Activated CD8-positive, alpha-beta T cell treated with anti-CD3 and anti-CD28 coated beads, Interleukin-2, amount 10 ng/mL, durations not matched to agents 7 days and 5 days (primary cell): ENCODE measurements around the gene LCA5. TPM values are rescaled to one million over a fixed set of nuclear protein-coding genes. Genes with fewer than 3 reads are reported as not detected.

ENCODE experiments used
- ATAC-seq: fragments of 150-1000 bp; cut with Tn5 transposase; one replicate; pipeline ENCODE4 v1.10.0; 2021; ENCODE audit warnings: moderate library complexity
- CTCF ChIA-PET: fragments of 350-600 bp; sonication (Branson Sonifier 250); formaldehyde crosslinking; loops from one replicate; lab custom pipeline; 2021; ENCODE audit warnings: antibody characterized with exemption; lab: Charles Lee
- POLR2A ChIA-PET: fragments of 350-600 bp; sonication (Branson Sonifier 250); formaldehyde crosslinking; loops from one replicate; lab custom pipeline; 2021; ENCODE audit warnings: antibody characterized with exemption; lab: Charles Lee
- DNase-seq: peaks from one replicate; pipeline ENCODE4 v3.0.0-alpha.2; 2020
- H3K27ac Mint-ChIP-seq: one replicate; pipeline ENCODE4 v1.8.0; 2021; ENCODE audit warnings: mild to moderate bottlenecking, mixed read lengths
- H3K27me3 Mint-ChIP-seq: one replicate; pipeline ENCODE4 v1.8.0; 2021; ENCODE audit warnings: low read depth, mixed read lengths
- H3K36me3 Mint-ChIP-seq: one replicate; pipeline ENCODE4 v1.8.0; 2021; ENCODE audit warnings: low read depth, mixed read lengths
- H3K4me1 Mint-ChIP-seq: one replicate; pipeline ENCODE4 v1.8.0; 2021; ENCODE audit warnings: low read depth, mixed read lengths
- H3K4me3 Mint-ChIP-seq: one replicate; pipeline ENCODE4 v1.8.0; 2021; ENCODE audit warnings: mild to moderate bottlenecking, mixed read lengths
- H3K9me3 Mint-ChIP-seq: one replicate; pipeline ENCODE4 v1.8.0; 2022; ENCODE audit warnings: mixed read lengths; ENCODE audit not compliant: insufficient read depth
- total RNA-seq, 2 experiments: library from RNA; stranded (reverse); gene quantifications; one replicate each; pipeline ENCODE4 v1.2.3, GENCODE V29; 2021

LCA5 gene
- total RNA-seq, 2 experiments from 2014 or later: not detected

- H3K27ac Mint-ChIP-seq: no peak overlapping the region
- H3K4me1 Mint-ChIP-seq: no peaks in the 10 kb centered on the region
- CTCF ChIA-PET: no interaction called here
- no peaks in the 10 kb centered on the region for H3K9me3 Mint-ChIP-seq
- no peak overlapping the region for H3K4me3 Mint-ChIP-seq
- no peaks in the 10 kb centered on the region for H3K36me3 Mint-ChIP-seq
- no peaks in the 10 kb centered on the region for H3K27me3 Mint-ChIP-seq
- POLR2A ChIA-PET: no interaction called here
- DNase-seq: no peak
- ATAC-seq: no peak
These were observed 42.0 kb downstream of the LCA5 start for GRCh38 chr6:79495246-79495645.

DNA sequence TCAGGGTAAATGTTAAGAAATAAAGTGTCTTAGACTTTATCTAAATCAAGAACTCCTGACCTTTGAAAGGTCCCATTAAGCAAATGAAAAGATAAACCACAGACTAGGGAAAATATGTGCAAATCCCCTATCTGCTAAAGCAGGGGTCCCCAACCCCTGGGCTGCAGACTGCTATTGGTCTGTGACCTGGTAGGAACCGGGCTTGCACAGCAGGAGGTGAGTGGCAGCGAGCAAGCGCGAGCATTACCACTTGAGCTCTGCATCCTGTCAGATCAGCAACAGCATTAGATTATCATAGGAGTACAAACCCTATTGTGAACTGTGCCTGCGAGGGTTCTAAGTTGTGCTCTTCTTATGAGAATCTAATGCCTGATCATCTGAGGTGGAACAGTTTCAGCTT is 42.4 kb downstream of the LCA5 start:
- no peaks in the 10 kb centered on the region for H3K36me3 Mint-ChIP-seq
- no peaks in the 10 kb centered on the region for H3K27me3 Mint-ChIP-seq
- H3K4me3 Mint-ChIP-seq: no peak overlapping the region
- ATAC-seq: no peak
- CTCF ChIA-PET: no interaction called here
- POLR2A ChIA-PET: no interaction called here
- H3K27ac Mint-ChIP-seq: no peak overlapping the region
- no peaks in the 10 kb centered on the region for H3K9me3 Mint-ChIP-seq
- no peak for DNase-seq
- H3K4me1 Mint-ChIP-seq: no peaks in the 10 kb centered on the region

DNA sequence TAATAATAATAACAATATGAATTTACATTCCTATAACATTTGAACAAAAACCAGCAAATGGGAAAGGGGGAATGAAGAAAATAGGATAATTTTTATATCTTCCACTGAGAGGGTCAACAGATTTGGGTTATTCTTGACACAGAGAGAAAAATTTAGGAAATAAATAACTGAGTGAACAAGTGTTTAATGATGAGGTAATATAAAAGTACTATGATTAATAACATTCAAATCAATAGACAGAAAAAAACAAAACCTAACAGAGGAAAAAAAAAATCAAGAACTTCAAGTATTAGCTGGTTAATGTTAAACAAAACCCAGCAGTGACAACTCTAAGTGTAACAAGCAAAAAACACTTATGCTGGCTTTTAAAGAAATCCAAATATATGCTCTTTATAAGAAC is 66.5 kb downstream of the LCA5 start:
- H3K27me3 Mint-ChIP-seq: peaks cover 6% of the 10 kb centered on the region
- H3K27ac Mint-ChIP-seq: no peak overlapping the region
- no peaks in the 10 kb centered on the region for H3K9me3 Mint-ChIP-seq
- no peaks in the 10 kb centered on the region for H3K4me1 Mint-ChIP-seq
- no peak for ATAC-seq
- ChIA-PET POLR2A (no interaction called here), CTCF (no interaction called here)
- H3K4me3 Mint-ChIP-seq: no peak overlapping the region
- H3K36me3 Mint-ChIP-seq: no peaks in the 10 kb centered on the region
- DNase-seq: no peak

- POLR2A ChIA-PET: no interaction called here
- Mint-ChIP-seq H3K4me1 (no peaks in the 10 kb centered on the region), H3K4me3 (no peak overlapping the region), H3K36me3 (no peaks in the 10 kb centered on the region), H3K27me3 (peaks cover 6% of the 10 kb centered on the region), H3K27ac (no peak overlapping the region), H3K9me3 (no peaks in the 10 kb centered on the region)
- DNase-seq (no peak), ATAC-seq (no peak)
- CTCF ChIA-PET: no interaction called here
These were observed 67.6 kb downstream of the LCA5 start for GRCh38 chr6:79469376-79470246.

DNA sequence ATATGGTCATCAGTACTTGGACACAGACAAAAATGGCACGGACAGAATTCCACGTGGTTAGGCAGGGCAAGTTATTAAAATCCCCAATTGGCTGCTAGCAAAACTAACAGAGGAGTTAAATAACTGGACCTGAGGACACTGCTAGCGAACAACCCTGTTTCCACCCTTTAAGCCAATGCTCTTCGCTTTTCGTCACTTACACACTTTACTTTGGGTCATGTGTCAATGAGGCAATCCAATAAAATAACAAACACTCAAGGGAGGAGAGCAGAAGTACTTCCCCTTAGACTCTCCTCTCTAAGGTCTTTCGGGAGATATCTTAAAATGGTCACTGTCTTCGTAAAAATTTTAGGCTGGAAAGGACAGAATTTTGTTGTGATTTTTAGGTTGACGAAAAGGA is 68.6 kb downstream of the LCA5 start:
- Mint-ChIP-seq H3K4me1 (no peaks in the 10 kb centered on the region), H3K36me3 (no peaks in the 10 kb centered on the region), H3K27me3 (peaks cover 6% of the 10 kb centered on the region), H3K27ac (no peak overlapping the region), H3K9me3 (no peaks in the 10 kb centered on the region), H3K4me3 (no peak overlapping the region)
- CTCF ChIA-PET: no interaction called here
- no peak for DNase-seq
- no peak for ATAC-seq
- POLR2A ChIA-PET: no interaction called here

- CTCF ChIA-PET: no interaction called here
- Mint-ChIP-seq H3K27ac (no peak overlapping the region), H3K36me3 (no peaks in the 10 kb centered on the region), H3K9me3 (no peaks in the 10 kb centered on the region), H3K4me1 (no peaks in the 10 kb centered on the region), H3K27me3 (peaks cover 4% of the 10 kb centered on the region), H3K4me3 (no peak overlapping the region)
- POLR2A ChIA-PET: no interaction called here
- no peak for ATAC-seq
- DNase-seq: no peak
These were observed 69.1 kb downstream of the LCA5 start for GRCh38 chr6:79468116-79468515.

DNA sequence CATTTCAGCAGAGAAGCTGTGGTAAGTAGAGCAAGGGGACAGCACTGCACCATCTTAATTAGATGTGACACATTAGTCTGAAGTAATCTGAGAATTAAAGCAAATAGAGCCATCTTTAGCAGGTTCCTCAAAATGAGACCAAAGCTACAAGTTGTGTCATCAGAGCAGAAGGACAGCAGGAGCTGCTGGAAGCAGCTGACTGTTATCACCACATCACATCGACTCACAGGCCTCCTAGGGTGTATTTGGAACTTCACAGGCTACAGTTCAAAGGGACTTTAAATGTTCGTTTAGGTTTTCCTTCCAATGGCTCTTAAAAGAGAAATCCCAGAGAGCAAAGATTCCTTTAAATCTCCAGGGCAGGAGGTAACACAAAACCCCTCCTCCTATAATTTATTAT is 69.5 kb downstream of the LCA5 start:
- no peak for DNase-seq
- Mint-ChIP-seq H3K36me3 (no peaks in the 10 kb centered on the region), H3K27ac (no peak overlapping the region), H3K4me3 (no peak overlapping the region), H3K9me3 (no peaks in the 10 kb centered on the region), H3K27me3 (peaks cover 4% of the 10 kb centered on the region), H3K4me1 (no peaks in the 10 kb centered on the region)
- ATAC-seq: no peak
- CTCF ChIA-PET: interaction anchor here (1.3 kb wide), 1 partner anchor 8 kb away, joined by 3 read pairs; no protein-coding TSS in a partner anchor
- POLR2A ChIA-PET: no interaction called here

DNA sequence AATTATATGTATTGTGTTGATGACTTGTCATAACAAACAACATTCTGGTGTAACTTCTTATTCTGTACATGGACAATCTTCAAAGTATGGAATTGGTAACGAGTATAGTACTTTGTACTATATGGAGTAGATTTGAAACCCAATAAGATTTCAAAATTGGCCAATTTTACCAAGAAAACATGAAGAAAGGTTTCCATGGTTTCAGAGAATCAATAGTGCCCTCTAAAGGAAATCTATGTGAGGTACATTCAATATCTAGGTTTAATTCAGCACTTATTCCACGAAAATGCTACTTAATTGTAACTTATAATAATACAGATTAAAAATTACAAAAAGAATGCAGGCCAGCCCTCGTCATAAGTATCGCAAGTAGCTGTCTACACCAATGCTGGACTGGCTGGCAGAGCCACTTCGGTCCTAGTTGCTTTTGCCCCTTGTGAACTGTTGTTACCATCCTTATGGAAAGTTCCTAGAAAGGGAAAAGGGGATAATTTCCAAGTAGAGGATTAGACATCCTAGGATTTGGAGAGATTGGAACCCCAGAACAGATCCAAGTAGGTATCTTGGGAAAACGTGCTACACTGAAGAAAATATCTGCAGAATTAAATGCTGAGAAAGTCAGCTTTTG is 70.9 kb downstream of the LCA5 start:
- H3K36me3 Mint-ChIP-seq: no peaks in the 10 kb centered on the region
- DNase-seq (no peak), ATAC-seq (no peak)
- POLR2A ChIA-PET: no interaction called here
- CTCF ChIA-PET: interaction anchor here (1.3 kb wide), 1 partner anchor 10 kb away, joined by 3 read pairs; no protein-coding TSS in a partner anchor
- no peak overlapping the region for H3K4me3 Mint-ChIP-seq
- H3K27me3 Mint-ChIP-seq: peaks cover 2% of the 10 kb centered on the region
- no peaks in the 10 kb centered on the region for H3K9me3 Mint-ChIP-seq
- H3K4me1 Mint-ChIP-seq: no peaks in the 10 kb centered on the region
- no peak overlapping the region for H3K27ac Mint-ChIP-seq

DNA sequence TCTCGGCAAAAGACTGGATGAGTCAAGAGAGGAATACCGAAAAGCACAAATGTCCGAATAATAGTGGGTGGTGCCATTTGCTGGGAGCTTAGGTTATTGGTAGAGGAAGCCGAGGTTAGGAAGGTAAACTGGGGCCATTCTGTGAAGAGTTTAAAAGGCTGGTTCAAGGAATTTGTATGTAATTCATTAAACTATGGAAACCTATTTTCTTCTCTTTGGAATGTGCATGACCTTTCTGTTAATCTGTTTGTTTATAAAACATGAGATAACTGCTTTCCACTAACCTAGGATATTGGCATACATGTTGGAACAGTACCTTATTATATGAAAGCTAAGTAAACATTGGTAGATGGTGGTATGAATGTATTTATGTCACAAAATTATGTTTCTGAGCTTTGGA is 71.8 kb downstream of the LCA5 start:
- DNase-seq: no peak
- H3K27ac Mint-ChIP-seq: no peak overlapping the region
- ATAC-seq: no peak
- no peaks in the 10 kb centered on the region for H3K9me3 Mint-ChIP-seq
- no peak overlapping the region for H3K4me3 Mint-ChIP-seq
- CTCF ChIA-PET: no interaction called here
- H3K27me3 Mint-ChIP-seq: no peaks in the 10 kb centered on the region
- no peaks in the 10 kb centered on the region for H3K36me3 Mint-ChIP-seq
- POLR2A ChIA-PET: no interaction called here
- no peaks in the 10 kb centered on the region for H3K4me1 Mint-ChIP-seq

DNA sequence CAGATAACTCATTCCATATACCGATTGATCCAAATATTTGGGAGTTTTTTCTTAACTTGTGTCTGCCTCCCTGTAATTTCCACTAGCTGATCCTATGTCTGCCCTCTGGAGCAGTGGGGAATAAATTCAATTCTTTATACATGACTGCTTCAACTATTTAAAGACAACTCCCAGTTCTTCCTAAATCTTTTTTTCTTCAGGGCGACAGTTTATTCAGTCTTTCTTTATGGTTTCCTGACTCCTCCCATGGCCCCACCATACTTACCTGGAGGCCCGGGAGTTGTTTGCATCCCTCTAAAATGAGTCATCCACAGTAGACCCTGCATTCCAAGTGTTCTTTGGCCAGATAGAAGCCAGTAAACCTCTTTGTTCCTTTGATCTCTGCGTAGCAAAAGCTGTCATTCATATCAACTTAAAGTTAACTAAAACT is 73.6 kb downstream of the LCA5 start:
- Mint-ChIP-seq H3K4me1 (no peaks in the 10 kb centered on the region), H3K4me3 (no peak overlapping the region), H3K9me3 (no peaks in the 10 kb centered on the region), H3K36me3 (no peaks in the 10 kb centered on the region), H3K27me3 (no peaks in the 10 kb centered on the region), H3K27ac (no peak overlapping the region)
- ATAC-seq: no peak
- POLR2A ChIA-PET: interaction anchor here (0.7 kb wide), 1 partner anchor 8 kb away, joined by 3 read pairs; no protein-coding TSS in a partner anchor
- CTCF ChIA-PET: no interaction called here
- DNase-seq: no peak

DNA sequence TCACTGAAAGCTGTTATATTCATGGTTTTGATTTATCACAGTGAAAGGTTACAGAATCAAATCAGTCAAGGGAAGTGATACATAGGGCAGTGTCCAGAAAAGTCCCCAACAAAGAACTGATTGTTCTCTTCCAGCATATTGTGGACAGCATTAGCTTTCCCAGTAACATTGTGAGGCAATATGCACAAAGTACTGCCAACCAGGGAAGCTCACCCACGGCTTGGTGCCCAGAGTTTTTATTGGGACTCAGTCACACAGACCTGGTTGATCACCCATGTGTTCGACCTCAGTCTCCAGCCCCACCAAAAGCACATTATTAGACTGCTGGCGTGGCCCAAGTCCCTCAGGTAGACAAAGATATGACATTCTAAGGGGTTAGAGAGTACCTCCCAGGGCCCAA is 76.0 kb downstream of the LCA5 start:
- POLR2A ChIA-PET: no interaction called here
- Mint-ChIP-seq H3K4me3 (no peak overlapping the region), H3K27ac (no peak overlapping the region), H3K9me3 (no peaks in the 10 kb centered on the region), H3K4me1 (no peaks in the 10 kb centered on the region), H3K36me3 (no peaks in the 10 kb centered on the region), H3K27me3 (no peaks in the 10 kb centered on the region)
- ATAC-seq (no peak), DNase-seq (no peak)
- CTCF ChIA-PET: no interaction called here

DNA sequence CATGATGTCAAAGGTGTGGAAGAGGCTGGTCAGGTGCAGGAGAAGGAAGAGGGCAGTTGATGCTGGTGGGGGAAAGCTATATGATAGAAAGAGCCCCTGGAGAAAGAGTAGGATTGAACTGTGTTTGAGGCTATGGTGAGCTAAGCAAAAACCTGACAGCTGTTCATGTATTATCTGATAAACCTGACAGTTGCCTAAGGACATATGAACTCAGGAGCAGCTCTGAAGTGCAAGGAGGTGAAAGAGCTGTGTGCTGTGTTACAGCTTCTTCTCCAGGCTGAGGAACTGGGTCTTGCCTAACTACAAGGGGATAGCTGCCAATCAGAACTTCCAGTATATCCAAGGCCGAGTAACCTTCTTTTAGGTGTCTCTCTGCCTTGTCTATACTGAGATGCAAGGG is 81.8 kb downstream of the LCA5 start:
- Mint-ChIP-seq H3K27me3 (no peaks in the 10 kb centered on the region), H3K27ac (no peak overlapping the region), H3K4me1 (no peaks in the 10 kb centered on the region), H3K9me3 (no peaks in the 10 kb centered on the region), H3K36me3 (no peaks in the 10 kb centered on the region), H3K4me3 (no peak overlapping the region)
- DNase-seq: no peak
- CTCF ChIA-PET: no interaction called here
- POLR2A ChIA-PET: interaction anchor here (0.5 kb wide), 1 partner anchor 8 kb away, joined by 3 read pairs; no protein-coding TSS in a partner anchor
- no peak for ATAC-seq
